ENCODE data around the gene ST6GAL1. TPM values are rescaled to one million over a fixed set of nuclear protein-coding genes. Genes with fewer than 3 reads are reported as not detected.

ST6GAL1 gene
- total and polyA plus RNA-seq, 2 of the 4 experiments (the other 2 are of a cell fraction), result 1.4 to 2.9 TPM

DNA sequence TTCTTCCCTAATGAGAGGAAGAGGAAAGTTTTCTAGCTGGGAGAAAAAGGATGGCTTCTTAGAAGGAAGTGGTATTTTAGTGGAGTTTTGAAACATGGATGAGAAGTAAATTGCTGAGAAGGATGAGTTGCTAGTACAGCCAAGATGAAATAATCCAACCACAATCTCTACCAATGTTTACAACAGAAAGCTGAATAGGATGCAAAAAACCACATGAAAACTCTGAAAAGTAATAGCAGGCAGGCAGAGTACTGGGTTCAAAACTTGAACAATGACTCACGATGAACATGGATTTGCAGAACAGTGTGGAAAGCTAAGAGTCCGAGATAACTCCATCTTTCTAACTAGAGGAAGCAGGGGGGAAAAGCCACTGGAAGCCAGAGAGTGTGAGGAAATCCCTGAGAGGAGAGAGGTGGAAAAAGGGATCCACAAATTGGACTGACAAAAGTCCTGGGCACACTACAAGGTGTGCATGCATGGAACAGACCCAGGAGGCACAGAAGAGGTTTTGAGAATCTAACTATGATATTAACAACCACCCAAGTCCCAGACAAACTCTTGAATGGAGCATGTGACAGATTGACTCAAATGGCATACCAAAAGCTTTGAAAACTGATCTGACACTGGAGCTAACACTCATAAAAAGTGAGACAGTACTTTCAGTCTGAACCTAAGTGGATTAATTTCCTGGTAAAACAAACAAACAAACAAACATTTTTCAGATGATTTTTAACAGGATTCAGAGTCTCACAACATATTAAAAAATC is 76.7 kb downstream of the ST6GAL1 start:
- Histone ChIP-seq H3K9me1 (ENCODE audit: insufficient read depth, low read length) (no peaks in the 10 kb centered on the region), H3K27ac (ENCODE audit: insufficient read depth, low read length) (no peak overlapping the region), H3K23ac (ENCODE audit: low read depth, low read length) (no peak overlapping the region), H3K4me2 (ENCODE audit: low read depth, low read length) (no peak overlapping the region), H3K4me3 (ENCODE audit: insufficient read depth, low read depth, low read length) (no peak overlapping the region), H3K79me1 (ENCODE audit: low read depth in 1 of 2, low read length in 2 of 2) (no peaks in the 10 kb centered on the region), H3K9ac (ENCODE audit: low read depth, low read length) (no peak overlapping the region), H2AK9ac (replicated peaks; ENCODE audit: low read depth, low read length, poor library complexity) (no peak overlapping the region), H2BK20ac (ENCODE audit: low read depth, low read length) (no peak overlapping the region), H3K18ac (ENCODE audit: low read depth, low read length) (no peak overlapping the region), H3K4me1 (ENCODE audit: control insufficient read depth, insufficient read depth, low read length) (no peaks in the 10 kb centered on the region), H3K4ac (ENCODE audit: low read depth, low read length) (no peak overlapping the region), H3K36me3 (ENCODE audit: control insufficient read depth, insufficient read depth, low read length) (no peaks in the 10 kb centered on the region), H4K8ac (ENCODE audit: low read depth in 2 of 2, low read length in 2 of 2) (no peak overlapping the region), H2AK5ac (ENCODE audit: low read depth, low read length) (no peak overlapping the region), H2BK15ac (ENCODE audit: low read depth, low read length) (no peak overlapping the region), H2AFZ (replicated peaks; ENCODE audit: low read length, poor library complexity) (no peak overlapping the region), H4K91ac (ENCODE audit: insufficient read depth, low read depth, low read length) (no peak overlapping the region), H3K27me3 (ENCODE audit: control insufficient read depth, insufficient read depth, low read length) (no peaks in the 10 kb centered on the region), H3K56ac (ENCODE audit: extremely low read depth, insufficient read depth, low read length) (no peak overlapping the region), H3K14ac (replicated peaks; ENCODE audit: low read depth, low read length) (no peak overlapping the region), H4K5ac (ENCODE audit: low read depth, low read length) (no peak overlapping the region), H4K20me1 (ENCODE audit: insufficient read depth, low read length) (no peaks in the 10 kb centered on the region), H2BK120ac (ENCODE audit: low read depth, low read length) (no peak overlapping the region), H2BK5ac (ENCODE audit: low read depth, low read length, poor library complexity, severe bottlenecking) (no peak overlapping the region), H3K9me3 (ENCODE audit: control insufficient read depth, insufficient read depth, low read length) (no peaks in the 10 kb centered on the region)
- peak; percentile 52 for DNase-seq
- POLR2A ChIA-PET (ENCODE audit: unreplicated experiment), result no interaction called here
- ATAC-seq (ENCODE audit: low read depth), result no peak
- dilution Hi-C loops (cut with HindIII; ENCODE audit: low sequenced_read_pairs, unreplicated experiment), result no loop called here
- BruUV-seq (replicated peaks), result no TSS peak
- TF ChIP-seq CHD1 (IDR thresholded peaks at IDR 0.05; ENCODE audit: low read depth, low read length), result no peak
- TF ChIP-seq, protein P1, sequence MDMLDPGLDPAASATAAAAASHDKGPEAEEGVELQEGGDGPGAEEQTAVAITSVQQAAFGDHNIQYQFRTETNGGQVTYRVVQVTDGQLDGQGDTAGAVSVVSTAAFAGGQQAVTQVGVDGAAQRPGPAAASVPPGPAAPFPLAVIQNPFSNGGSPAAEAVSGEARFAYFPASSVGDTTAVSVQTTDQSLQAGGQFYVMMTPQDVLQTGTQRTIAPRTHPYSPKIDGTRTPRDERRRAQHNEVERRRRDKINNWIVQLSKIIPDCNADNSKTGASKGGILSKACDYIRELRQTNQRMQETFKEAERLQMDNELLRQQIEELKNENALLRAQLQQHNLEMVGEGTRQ (IDR thresholded peaks at IDR 0.05; ENCODE audit: low read depth, low read length), result no peak
- TF ChIP-seq SMC3 (IDR thresholded peaks at IDR 0.05; ENCODE audit: low read depth, low read length), result no peak
- no peak for TF ChIP-seq CEBPB (IDR thresholded peaks at IDR 0.05; ENCODE audit: low read depth, low read length)
- no peak for TF ChIP-seq MXI1 (IDR thresholded peaks at IDR 0.05; ENCODE audit: borderline replicate concordance, low read depth, low read length)
- TF ChIP-seq RFX5 (IDR thresholded peaks at IDR 0.05; ENCODE audit: low read depth, low read length), result no peak
- no peak for TF ChIP-seq RCOR1 (IDR thresholded peaks at IDR 0.05; ENCODE audit: insufficient replicate concordance, low read length)
- TF ChIP-seq, protein P2, sequence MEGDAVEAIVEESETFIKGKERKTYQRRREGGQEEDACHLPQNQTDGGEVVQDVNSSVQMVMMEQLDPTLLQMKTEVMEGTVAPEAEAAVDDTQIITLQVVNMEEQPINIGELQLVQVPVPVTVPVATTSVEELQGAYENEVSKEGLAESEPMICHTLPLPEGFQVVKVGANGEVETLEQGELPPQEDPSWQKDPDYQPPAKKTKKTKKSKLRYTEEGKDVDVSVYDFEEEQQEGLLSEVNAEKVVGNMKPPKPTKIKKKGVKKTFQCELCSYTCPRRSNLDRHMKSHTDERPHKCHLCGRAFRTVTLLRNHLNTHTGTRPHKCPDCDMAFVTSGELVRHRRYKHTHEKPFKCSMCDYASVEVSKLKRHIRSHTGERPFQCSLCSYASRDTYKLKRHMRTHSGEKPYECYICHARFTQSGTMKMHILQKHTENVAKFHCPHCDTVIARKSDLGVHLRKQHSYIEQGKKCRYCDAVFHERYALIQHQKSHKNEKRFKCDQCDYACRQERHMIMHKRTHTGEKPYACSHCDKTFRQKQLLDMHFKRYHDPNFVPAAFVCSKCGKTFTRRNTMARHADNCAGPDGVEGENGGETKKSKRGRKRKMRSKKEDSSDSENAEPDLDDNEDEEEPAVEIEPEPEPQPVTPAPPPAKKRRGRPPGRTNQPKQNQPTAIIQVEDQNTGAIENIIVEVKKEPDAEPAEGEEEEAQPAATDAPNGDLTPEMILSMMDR (conservative IDR thresholded peaks at IDR 0.05; ENCODE audit: low read depth, low read length), result no peak
- no peak for TF ChIP-seq FOS (IDR thresholded peaks at IDR 0.05; ENCODE audit: low read depth, low read length)
- no peak for TF ChIP-seq BHLHE40 (IDR thresholded peaks at IDR 0.05; ENCODE audit: low read depth, low read length)
- TF ChIP-seq, protein P3, sequence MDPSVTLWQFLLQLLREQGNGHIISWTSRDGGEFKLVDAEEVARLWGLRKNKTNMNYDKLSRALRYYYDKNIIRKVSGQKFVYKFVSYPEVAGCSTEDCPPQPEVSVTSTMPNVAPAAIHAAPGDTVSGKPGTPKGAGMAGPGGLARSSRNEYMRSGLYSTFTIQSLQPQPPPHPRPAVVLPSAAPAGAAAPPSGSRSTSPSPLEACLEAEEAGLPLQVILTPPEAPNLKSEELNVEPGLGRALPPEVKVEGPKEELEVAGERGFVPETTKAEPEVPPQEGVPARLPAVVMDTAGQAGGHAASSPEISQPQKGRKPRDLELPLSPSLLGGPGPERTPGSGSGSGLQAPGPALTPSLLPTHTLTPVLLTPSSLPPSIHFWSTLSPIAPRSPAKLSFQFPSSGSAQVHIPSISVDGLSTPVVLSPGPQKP (IDR thresholded peaks at IDR 0.05; ENCODE audit: borderline replicate concordance, low read depth, low read length), result no peak
- no peak for TF ChIP-seq NFE2L2 (IDR thresholded peaks at IDR 0.05; ENCODE audit: low read depth, low read length)
- no peak for TF ChIP-seq POLR2A (IDR thresholded peaks at IDR 0.05; ENCODE audit: low read depth, low read length)
- no peak for TF ChIP-seq MAZ (IDR thresholded peaks at IDR 0.05; ENCODE audit: borderline replicate concordance, low read depth, low read length)
- no peak for TF ChIP-seq RAD21 (IDR thresholded peaks at IDR 0.05; ENCODE audit: low read length)
- no peak for TF ChIP-seq MAFK (IDR thresholded peaks at IDR 0.05; ENCODE audit: low read depth, low read length)
- in situ Hi-C loops (cut with MboI; ENCODE audit: low sequenced_read_pairs), result no loop called here
- intact Hi-C loops (cut with micrococcal nuclease), result no loop called here
- WGBS, 2 experiments (ENCODE audit: extremely low coverage in 2 of 2, insufficient read length in 1 of 2), result no CpG with 5 or more reads among the region's 2 CpGs
- CTCF ChIA-PET, result no interaction called here
